GM21737 (cell line): ENCODE measurements around the gene LMNTD2.
A peak's percentile ranks its signal among the peaks of the same experiment; 100 is the strongest.

ENCODE experiments used
- ATAC-seq: cut with Tn5 transposase; IDR thresholded peaks from one replicate; pipeline ENCODE4 v1.9.1; 2021; ENCODE audit warnings: mild to moderate bottlenecking, moderate library complexity; ENCODE audit not compliant: unreplicated experiment

The LMNTD2 gene

DNA sequence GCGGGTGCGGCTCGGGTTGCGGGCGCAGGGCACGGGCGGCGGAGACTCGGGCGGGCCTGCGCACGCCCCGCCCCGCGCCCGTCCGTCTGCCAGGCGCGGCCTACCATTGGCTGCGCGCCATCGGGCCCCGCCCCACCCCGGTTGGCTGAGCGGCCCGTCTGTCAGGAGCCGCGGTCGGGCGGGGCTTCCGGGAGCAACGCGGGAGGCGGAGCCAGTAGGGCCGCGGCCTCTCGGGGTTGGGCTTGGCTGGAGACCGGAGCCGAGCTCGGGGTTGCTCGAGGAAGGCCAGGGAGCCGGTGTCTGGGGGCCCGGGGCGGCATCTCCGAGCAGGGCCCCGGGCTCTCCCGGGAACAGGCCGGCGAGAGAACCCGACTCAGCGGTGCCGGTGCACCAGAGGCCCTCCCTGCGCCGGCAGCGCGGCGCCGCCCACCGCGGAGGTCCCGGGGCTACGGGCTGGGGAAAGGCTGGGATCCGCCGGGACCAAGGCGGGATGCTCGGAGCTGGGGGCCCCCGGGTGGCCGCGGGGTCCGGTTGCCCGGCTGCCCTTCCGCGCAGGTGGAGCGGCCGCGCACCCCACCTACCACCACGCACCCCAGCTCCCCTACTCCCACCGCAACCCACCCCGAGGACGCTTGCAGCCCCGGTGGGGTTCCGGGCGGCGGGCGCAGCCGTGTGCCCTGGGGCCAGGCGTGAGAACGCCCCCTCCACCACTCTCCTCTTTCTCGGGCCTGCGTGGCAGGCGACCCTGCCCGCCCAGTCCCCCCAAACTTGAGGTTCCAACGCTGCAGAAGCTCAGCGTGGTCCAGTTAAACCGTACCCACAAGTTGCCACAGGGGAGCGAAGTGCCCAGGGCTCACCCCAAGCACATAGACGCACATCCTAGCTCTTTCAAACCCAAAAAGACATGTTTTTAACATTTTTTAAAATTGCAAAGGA is 24.8 kb downstream of the LMNTD2 start, which contains the start of gene HRAS:
Gene HRAS (minus strand): TSS at position 58 of the 936 bp plus-strand sequence.
- peak; percentile 72 for ATAC-seq

DNA sequence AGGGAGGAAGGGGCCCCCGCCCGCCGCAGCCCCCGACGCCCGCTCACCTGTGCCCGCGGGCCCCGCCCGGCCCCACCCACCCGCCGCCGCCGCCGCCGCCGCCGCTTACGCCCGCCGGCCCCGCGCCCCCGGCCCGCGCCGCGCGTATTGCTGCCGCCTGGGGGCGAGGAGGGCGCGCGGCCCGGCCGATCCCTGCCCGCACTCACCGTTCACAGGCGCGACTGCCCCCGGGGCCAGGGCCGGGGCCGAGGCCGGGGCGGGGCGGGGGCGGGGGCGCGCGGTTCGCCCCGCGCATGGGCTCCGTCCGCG is 25.4 kb downstream of the LMNTD2 start:
- ATAC-seq: peak; percentile 0

DNA sequence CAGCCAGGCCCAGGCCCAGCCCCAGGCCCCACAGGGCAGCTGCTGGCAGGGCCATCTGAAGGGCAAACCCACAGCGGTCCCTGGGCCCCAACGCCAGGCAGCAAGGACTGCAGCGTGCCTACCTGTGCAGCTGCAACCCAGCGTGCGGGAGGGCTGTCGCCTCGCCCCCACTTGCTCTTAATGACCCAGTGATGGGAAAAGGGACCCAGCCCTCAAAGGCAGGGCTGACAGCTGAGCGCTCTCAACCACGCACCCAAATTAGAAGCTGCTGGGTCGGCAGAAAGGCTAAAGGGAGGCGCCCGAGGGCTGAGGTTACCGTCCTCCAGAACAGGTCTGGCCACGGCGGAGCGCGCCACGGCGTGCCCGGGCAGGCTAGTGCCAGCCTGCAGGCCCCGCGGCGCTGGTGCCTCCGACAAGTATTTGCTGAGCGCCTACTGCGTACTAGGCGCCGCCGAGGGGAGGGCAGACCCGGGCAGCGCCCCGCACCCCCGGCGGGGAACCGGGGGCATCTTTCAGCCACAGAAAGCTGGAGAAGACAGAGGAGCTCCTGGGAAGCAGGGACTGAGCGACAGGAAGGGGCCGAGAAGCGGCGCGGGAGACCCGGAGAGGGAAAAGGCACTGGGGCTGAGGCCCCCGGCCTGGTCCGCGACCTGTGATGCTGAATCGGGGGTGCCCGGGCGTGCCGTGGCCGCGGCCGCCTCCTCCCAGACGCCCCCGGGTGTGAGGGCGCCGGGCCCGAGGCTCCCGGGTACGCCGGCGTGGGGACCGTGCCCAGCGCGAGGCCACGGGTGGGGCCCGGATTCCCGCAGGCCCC is 25.9 kb downstream of the LMNTD2 start:
- ATAC-seq: no peak

DNA sequence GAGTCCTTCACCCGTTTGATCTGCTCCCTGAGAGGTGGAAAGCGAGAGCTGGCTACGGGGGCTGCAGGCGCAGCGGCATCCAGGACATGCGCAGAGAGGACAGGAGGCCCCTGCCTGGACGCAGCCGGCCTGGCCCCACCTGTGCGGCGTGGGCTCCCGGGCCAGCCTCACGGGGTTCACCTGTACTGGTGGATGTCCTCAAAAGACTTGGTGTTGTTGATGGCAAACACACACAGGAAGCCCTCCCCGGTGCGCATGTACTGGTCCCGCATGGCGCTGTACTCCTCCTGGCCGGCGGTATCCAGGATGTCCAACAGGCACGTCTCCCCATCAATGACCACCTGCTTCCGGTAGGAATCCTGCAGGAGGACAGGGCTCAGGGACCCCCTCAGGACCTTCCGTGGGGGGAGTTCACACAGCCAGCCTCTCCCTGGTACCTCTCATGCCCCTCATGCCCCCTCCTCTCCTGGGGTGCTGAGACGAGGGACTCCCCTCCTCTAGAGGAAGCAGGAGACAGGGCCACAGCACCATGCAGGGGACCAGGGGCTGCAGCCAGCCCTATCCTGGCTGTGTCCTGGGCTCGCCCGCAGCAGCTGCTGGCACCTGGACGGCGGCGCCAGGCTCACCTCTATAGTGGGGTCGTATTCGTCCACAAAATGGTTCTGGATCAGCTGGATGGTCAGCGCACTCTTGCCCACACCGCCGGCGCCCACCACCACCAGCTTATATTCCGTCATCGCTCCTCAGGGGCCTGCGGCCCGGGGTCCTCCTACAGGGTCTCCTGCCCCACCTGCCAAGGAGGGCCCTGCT is 26.7 kb downstream of the LMNTD2 start:
- no peak for ATAC-seq

DNA sequence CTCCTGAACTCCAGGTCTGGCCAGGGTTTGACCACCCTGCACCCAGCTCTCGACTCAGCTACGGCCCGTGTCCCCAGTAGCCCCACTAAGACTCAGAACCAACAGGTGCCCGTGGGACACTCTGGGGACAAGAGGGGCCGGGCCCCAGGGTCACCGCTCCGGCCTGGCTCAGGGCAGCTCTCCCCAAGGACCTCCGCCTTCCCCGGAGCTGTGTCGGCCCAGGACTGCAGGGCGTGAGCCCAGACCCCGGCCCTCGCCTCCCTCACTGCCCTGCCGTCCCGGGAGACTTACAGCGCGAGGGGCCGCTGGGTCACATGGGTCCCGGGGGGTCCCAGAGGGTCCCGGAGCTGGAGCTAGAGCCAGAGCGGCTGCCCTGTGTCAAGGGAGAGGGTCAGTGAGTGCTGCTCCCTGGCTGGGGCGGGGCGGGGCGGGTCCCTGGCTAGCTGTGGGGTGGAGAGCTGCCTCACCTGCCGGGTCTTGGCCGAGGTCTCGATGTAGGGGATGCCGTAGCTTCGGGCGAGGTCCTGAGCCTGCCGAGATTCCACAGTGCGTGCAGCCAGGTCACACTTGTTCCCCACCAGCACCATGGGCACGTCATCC is 27.5 kb downstream of the LMNTD2 start:
- ATAC-seq: no peak

DNA sequence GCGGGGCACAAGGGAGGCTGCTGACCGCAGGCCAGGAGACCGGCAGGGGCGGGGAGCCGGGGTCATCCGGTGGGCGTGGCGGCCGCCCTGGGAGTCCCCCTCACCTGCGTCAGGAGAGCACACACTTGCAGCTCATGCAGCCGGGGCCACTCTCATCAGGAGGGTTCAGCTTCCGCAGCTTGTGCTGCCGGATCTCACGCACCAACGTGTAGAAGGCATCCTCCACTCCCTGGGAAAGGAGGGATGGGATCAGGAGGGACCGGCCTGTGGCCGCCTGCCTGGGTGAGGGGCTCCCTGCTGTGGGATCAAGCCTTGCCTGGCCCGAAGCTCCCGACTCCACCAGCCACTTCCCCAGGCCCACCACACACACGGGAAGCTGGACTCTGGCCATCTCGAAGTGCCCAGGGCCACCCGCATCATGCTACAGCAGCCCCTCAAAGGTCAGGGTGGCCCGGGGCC is 28.0 kb downstream of the LMNTD2 start:
- no peak for ATAC-seq

DNA sequence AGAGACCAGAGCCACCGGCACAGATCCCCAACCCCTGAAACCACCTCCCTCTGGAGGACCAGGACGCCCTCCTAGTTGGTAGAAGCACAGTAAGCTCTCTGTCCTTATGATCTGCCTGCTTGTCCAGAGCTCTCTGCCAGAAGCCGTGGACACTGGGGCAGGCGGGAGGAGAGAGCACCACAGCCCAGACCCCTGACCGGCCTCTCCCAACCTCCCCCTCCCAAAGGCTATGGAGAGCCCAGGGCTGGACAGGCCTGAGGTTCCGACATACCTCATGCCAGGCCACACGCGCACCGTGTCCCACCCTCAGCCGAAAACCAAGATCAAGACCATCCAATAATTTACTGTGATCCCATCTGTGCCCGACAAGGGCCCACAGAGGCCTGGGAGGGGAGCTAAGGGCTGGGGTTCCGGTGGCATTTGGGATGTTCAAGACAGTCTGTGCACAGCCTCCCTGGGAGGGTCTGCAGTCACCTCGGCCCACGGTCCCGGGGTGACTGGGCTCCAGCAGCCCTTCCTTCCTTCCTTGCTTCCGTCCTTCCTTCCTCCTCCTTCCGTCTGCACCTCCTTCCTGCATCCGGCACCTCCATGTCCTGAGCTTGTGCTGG is 28.5 kb downstream of the LMNTD2 start:
- ATAC-seq: no peak

DNA sequence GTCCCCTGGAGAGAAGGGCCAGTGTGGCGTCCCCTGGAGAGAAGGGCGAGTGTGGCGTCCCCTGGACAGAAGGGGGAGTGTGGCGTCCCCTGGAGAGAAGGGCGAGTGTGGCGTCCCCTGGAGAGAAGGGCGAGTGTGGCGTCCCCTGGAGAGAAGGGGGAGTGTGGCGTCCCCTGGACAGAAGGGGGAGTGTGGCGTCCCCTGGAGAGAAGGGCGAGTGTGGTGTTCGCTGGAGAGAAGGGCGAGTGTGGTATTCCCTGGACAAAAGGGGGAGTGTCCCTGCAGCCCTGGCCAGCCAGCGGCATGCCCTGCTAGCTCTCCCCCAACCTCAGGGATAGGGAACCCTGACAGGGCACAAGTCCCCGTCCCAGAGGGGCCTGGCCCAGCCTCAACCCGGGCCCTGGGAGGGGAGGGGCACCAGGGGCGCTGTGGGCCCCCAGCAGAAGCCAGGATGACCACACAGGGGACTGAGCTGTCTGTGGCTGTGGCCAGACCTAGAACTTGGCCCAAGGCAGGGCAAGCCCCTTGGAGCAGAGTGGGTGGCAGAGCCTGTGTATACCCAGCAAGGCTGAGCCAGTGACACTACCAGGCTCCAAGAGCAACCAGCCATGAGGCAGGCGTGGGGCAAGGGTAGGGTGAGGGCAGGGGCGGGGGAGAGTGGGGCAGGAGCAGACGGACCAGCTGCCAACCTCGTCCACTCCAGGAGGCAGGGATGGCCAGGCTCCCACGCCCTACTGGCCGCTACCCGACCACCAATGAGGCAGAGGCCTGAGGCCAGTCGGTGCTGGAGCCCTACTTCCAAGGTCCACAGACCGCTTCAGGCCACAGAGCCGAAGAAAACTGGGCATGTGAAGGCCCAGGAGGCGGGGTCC is 29.3 kb downstream of the LMNTD2 start:
- ATAC-seq: no peak

DNA sequence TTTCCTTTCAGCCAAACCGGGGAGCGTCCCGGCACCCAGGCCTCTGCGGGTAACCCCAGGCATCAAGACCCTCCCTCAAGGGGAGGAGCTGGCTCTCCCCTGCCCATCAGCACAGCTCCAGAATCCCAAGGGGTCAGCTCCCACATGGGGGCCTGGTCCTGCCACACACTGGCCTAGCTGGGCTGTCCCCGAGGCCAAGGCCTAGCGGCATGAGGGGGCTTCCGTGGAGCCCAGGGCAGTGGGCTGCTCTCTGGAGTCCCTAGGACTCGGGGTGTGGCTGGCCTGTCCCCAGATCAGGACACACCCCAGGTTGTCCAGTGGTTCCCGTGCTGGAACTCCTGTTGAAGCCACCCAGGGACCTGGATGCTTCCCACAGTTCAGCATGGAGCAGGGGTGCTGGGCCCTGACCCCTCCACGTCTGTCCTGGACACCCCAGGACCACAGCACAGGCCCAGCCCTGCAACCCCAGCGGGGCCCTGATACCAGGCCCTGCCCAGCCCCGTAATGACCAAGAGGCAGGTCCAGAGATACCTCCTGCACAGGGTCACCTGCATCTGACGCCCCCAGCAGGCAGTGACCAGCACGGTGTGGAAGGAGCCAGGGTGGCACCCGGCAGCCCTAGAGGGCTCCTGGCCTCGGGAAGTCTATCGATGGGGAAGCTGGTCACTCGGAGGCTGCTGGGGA is 30.7 kb downstream of the LMNTD2 start:
- no peak for ATAC-seq

DNA sequence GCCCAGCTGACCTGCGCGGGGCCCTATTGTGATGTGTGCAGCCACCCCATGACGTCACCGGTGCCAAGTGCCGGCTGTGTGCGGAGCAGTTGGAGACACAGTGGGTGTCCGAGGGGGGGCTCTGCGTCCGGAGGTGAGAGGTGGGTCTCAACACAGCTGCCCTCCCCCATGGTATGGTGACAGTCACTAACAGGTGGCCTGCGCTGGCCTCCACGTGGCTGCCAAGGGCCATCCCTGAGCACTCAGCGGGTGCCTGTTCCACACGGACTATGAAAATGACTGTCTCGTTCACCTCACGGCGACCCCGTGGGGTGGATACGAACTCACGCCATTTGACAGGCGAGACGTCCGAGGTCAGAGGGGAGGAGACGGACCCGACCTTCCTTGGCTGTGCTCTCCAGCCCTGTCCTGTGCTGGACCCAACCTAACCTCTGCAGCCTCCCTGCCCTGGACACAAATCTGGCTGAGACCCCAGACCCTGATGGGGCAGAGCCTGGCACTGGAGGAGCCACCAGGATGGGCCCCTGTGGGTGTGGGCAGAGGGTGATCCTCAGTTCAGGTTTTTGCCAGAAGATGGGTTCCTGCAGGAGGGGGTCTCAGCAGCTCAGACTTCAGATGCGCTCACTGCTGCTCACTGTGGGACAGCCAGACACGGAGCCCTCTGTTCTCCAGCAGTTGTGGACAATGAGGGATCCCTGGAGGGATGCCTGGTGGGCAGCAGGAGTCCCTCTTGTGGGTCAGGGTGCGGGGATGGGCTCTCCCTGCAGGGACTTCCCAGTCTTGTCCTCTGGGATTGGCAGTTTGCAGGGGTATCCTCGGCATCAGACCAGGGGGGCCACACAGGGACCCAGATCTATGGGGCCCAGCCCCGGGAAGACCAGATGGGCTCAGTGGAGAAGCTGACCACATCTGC is 31.5 kb downstream of the LMNTD2 start:
- no peak for ATAC-seq

DNA sequence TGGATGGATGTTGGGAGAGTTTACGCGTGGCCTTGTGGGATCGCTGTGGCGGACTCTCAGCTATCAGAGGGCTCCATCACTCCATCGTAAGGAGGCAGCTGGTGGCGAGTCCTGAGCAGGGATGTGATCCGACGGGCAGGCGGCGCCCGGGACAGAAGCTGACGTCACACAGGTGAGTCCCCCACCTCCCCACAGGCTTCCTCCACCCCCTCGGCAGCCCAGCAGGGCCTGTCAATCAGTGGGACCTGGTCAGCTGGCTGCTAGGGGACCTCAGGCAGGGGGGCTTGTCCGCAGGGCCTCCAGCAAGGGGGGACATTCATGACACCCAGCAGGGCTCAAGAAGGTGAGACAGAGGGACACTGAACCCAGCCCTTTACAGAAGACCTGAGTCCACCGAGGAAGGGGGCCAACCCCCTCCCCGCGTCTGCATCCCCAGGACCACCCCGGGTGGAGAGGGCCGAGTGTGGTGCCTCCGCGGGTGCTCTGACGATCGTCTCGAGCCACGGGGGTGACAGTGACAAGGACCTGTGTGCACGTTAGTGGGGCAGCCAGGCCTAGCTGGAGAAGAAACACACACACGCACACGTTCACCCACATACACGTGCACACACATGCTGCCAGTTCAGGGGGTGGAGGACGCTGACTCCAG is 32.2 kb downstream of the LMNTD2 start:
- no peak for ATAC-seq

DNA sequence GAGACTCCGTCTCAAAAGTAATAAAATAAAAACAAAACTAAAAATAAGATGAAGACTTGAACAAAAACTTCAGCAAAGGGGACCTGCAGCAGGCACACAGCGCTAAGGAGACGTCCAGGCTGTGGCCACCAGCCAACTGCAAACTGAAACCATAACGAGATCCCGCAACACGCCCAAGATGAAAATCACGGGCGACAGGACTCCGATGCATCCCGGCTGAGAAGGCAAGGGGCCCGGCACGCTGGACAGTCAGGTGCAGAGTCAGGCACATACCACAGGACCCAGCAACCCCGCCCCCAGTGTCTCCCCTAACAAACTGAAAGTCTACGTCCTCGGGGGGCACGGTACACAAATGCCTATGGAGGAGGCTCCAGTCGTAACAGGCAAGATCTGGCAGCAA is 34.3 kb downstream of the LMNTD2 start:
- no peak for ATAC-seq

DNA sequence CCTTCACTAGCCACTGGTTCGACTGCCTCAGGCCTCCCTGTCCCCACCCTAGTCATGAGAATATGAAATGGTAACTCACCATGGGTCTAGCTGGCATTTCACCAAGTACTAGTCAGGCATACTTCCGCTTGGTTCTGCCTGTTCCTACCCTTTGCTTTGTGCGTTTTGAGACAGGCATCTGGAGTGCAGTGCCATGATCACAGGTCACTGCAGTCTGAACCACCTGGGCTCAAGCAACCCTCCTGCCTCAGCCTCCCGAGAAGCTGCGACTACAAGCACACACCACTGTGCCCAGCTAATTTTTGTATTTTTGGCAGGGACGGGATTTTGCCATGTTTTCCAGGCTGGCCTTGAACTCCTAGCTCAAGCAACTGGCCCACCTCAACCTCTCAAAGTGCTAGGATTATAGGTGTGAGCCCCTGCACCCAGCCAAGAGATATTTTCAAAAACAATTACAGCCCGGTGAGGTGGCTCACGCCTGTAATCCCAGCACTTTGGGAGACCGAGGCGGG is 39.3 kb downstream of the LMNTD2 start:
- no peak for ATAC-seq

DNA sequence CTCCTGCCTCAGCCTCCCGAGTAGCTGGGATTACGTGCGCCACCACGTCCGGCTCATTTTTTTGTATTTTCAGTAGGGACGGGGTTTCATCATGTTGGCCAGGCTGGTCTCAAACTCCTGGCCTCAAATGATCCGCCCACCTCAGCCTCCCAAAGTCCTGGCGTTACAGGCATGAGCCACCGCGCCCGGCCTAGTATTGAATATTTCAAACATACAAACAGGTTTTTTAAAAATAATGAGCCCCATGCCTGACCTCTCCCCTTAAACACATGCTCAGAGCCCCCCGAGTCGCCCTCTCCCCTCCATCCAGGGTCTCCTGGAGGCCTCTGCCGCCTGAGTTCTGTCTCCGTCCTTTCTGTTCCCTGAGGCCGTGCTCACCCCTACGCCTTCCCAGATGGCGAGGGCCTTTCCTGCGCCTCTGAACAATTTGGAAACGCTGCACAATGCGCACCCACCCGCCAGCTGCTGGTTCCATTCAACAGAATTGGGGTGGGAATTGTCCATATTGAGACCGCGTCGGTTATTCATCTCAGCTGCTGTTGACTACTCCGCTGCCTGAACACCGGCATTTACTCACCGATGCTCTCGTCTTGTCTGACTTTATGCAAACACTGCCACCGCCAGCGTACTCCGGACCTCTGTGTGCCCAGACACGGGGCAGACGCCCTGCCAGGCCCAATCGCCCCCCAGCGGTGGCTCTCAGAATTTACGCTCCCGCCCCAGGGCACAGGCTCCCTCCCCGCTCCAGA is 39.9 kb downstream of the LMNTD2 start:
- no peak for ATAC-seq

DNA sequence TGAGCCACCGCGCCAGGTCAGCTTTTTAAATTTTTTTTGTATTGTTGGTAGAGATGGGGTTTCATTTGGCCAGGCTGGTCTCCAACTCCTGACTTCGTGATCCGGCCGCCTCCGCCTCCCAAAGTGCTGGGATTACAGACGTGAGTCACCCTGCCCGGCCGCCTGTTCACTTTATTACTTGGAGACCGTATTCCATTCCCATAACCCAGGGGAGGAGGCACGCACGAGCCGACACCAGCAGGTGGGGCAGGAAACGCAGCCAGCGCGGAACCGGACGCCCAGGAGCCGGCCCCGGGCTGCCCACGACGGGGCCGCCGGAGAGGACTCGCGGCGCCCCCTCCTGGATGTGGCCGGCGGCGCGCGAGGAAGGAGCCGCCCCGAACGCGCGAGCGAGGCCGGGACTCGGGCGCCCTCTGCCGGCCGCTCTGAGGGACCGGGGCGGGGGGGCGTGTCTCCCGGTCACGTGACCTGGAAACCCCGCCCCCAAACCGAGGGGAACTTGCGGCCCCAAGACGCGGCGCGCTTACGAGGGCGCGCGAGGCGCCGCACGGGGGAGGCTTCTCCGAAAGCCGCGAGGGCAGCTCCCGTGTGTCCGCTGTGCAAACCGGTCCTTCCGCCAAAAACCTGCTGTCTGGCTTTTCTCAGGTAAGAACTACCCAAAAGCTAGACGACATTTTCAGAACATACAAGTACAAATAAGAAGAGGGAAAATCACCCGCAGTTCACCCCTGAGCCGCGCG is 41.9 kb downstream of the LMNTD2 start:
- peak; percentile 84 for ATAC-seq
